Gastrocnemius medialis (tissue), 4 donors: ENCODE data around the gene SMYD5.
"Not testable (repeated sequence)": the region's sequence is repeated elsewhere in the genome, so short reads cannot be mapped to it uniquely, and the experiment has no call there.

ENCODE experiments used
- CTCF ChIP-seq, 5 experiments: fragments of 450-650 bp in 3 of 5; fragments of 200-600 bp in 2 of 5; sonication (generic) in 2 of 5; IDR thresholded peaks in 4 of 5; conservative IDR thresholded peaks in 1 of 5; 1 replicate in 4 of 5; 2 replicates in 1 of 5; pipeline ENCODE4 v1.5.1; 2016 to 2019; ENCODE audit warnings: antibody characterized with exemption in 5 of 5, mild to moderate bottlenecking in 3 of 5, moderate library complexity in 3 of 5
- POLR2A ChIP-seq, 2 donors: fragments of 450-650 bp; IDR thresholded peaks; one replicate each; pipeline ENCODE4 v1.6.1; 2017; ENCODE audit warnings: antibody characterized with exemption in 2 of 2, mild to moderate bottlenecking in 2 of 2, moderate library complexity in 2 of 2

- not testable (repeated sequence) for TF ChIP-seq POLR2A (IDR thresholded peaks at IDR 0.05); CTCF (IDR thresholded peaks at IDR 0.05 in 4 of 5, conservative IDR thresholded peaks at IDR 0.05 in 1 of 5)
Observed at GRCh38 chr2:73200281-73200680, 13.8 kb upstream of the SMYD5 start.
